GM18861 (cell line): ENCODE results near the gene PATJ.

ENCODE experiments used
- ATAC-seq: cut with Tn5 transposase; IDR thresholded peaks from one replicate; pipeline ENCODE4 v1.9.1; 2021; ENCODE audit not compliant: unreplicated experiment

PATJ gene

DNA sequence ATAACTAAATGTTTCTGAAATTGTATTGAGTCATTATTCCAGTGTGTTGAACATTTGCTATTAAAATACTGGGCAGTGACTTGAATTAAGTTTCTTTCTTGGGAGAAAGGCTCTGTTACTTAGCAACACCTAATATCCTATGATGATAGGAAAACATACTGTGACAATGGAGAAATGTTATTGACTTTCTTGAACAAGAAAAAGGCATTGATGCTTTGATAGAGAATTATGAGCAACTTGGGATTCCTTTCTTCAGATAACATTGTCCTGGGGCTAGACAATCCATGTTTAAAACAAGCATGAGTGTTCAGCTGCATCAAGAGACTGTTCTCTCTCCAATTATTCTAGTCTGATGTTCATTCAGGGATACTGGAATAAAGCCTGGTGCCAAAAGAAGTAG lies 236.5 kb downstream of the PATJ start:
- ATAC-seq, result no peak

DNA sequence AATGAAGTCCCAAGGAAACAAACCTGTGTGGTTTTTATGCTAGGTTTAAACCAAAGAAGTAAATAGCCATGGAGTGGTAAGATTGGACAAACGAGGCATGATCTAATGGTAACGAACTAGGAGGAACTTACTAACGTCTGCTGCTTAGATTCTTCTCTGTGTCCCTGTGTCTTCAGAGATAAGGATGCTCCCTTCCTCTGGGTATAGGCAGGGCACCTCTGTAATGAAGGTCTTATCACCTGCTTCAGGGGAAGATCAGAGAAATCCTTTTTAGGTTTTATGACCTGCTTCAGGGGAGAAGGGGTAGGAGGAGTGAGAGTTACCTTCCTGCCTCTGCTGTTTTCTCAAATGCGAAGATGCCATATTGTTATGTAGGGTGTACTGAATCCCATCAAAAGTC lies 237.4 kb downstream of the PATJ start:
- no peak for ATAC-seq

- no peak for ATAC-seq
Observed at GRCh38 chr1:61980561-61980960, 238.3 kb downstream of the PATJ start.

- ATAC-seq, result no peak
Observed at GRCh38 chr1:61981870-61982660, 239.8 kb downstream of the PATJ start.

DNA sequence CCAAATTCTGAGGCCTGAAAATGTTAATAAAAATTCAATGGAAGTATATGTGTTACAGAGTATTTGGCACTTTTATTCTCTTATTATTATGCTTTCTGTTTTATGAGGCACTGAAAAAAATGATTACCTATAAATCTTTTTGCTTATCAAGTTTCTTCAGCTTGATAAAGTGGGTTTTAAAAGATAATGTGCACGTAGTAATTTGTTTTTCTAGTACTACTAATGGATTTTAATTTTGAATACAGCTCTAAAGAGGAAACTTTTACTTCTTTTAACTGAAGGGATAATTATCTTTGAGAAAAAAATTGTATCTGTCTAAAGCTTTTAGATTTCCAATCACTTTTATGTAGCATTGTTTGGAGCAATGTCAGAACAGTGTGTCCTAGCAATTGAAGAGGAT lies 241.0 kb downstream of the PATJ start:
- no peak for ATAC-seq

- no peak for ATAC-seq
Observed at GRCh38 chr1:61992257-61992656, 250.0 kb downstream of the PATJ start.

DNA sequence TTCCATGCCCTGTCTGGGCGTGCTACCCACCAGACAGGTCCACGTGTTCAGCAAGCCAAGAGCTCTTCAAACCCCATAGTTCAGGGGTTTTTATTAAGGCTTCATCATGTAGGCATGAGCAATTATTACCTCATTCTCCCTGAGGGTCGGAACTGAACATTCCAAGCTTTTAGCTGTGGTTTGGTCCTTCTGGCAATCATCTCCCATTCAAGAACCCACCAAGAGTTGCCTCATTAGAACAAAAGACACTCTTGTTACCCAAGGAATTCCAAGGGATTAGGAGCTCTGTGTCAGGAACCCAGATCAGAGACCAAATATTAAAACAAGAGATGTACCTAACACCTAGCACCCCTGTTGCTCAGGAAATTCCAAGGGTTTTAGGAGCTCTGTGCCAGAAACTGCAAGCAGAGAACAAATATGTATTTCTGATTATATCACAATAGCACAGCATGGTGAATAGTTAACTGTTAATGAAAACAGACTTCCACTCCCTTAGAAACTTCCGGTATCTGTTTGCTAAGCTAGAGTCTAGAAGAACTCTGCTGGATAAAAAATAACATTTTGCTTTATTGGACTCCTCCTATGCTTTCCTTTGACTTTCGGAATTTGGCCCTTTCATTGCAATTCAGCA lies 251.2 kb downstream of the PATJ start:
- no peak for ATAC-seq

DNA sequence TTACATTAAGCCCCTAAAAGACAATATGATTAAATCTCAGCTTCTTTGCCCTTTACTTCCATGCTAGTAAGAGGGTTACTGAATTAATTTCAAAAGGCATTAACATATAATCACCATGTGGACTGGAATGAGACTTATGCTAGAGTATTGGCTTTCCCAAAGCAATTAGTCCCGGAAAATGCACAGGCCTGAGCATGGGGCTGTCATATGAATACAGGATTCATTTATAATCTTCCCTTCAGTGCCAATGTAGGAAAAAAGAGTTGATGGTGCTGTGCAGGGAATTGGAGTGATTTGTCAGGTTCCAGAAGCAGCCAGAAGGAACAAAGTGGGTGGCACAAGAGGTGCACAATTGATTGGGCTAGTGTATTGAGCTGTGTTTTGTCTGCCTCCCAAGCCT lies 253.4 kb downstream of the PATJ start:
- ATAC-seq, result no peak

DNA sequence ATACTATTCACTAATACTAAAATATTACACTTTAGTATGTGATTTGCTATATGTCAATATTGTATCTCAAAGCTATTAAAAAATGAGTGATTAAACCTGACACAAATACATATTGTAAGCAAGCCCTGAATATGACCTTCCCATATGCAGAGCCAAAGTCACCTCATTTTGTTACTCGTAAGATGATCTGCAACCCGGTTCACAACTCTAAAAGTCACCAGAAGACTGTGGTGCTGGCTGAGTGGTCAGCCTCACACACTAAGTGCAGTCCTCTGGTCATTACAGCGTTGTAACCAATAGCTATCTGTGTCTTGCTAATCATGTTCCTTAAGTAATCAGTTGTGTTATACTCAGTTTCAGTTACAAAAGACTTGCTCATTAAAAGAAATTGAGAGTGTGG lies 254.8 kb downstream of the PATJ start:
- no peak for ATAC-seq

DNA sequence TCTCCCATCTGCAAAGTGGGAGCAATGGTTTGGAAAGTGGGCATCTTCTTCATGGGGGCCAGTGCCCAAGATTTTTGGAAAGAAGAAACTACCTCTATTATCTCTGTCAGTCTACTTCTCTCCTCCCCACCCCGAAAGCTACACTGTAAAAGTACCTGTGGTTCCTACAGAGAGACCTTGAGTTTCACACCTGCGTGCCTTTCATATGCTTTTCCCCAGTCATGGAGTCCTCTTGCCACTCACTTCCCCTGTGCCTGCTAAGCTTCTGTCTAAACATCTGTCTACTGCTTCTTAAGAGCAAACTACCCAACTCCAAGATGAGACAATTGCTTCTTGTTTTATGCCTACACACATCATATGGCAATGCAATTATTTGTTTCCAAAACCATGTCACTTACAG lies 261.5 kb downstream of the PATJ start:
- no peak for ATAC-seq

DNA sequence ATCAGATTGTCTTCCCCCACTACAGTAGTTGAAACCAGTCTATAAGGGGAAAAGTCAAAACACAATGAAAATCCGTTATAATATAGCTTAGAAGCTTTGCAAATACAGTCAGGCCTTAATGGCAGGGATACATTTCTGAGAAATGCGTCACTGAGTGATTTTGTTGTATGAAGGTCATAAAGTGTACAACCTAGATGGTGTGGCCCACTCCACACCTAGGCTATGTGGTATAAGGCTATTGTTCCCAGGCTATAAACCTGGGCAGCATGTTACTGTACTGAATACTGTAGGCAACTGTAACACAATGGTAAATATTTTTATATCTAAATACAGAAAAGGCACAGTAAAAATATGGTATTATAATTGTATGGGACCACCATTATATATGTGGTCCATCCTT lies 264.4 kb downstream of the PATJ start:
- no peak for ATAC-seq

DNA sequence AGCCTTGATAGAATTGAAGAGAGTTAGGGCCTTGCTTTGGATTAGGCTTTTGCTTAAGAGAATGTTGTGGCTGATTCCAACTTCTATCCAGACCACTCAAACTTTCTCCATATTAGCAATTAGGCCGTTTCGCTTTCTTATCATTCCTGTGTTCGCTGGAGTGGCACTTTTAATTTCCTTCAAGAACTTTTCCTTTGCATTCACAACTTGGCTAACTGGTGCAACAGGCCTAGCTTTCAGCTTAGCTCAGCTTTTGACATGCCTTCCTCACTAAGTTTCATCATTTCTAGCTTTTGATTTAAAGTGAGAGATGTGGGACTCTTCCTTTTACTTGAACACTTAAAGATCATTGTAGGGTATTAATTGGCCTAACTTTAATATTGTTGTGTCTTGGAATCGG lies 268.7 kb downstream of the PATJ start:
- no peak for ATAC-seq

GRCh38 chr1:62012095-62012494 lies 269.8 kb downstream of the PATJ start:
- ATAC-seq, result no peak

DNA sequence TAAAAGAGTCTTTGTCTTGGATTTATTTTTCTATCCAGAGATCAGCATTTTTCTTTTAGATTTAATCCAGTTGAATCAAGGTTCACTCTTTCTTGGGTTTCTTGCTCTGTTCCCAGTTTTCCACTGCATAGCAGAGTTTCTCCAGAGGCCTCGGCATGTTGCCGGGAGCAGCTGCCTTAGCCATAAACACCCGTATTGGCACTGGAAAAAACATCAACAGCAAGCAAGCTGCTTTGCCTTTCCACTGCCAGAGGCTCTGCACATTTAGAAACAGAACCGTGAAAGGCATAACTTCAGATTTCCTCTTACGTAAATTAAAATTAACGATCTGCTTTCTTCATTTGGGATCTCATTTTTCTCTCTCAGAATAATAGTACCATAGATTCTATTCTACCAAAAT lies 270.6 kb downstream of the PATJ start:
- no peak for ATAC-seq

- no peak for ATAC-seq
Observed at GRCh38 chr1:62013264-62013663, 271.0 kb downstream of the PATJ start.

DNA sequence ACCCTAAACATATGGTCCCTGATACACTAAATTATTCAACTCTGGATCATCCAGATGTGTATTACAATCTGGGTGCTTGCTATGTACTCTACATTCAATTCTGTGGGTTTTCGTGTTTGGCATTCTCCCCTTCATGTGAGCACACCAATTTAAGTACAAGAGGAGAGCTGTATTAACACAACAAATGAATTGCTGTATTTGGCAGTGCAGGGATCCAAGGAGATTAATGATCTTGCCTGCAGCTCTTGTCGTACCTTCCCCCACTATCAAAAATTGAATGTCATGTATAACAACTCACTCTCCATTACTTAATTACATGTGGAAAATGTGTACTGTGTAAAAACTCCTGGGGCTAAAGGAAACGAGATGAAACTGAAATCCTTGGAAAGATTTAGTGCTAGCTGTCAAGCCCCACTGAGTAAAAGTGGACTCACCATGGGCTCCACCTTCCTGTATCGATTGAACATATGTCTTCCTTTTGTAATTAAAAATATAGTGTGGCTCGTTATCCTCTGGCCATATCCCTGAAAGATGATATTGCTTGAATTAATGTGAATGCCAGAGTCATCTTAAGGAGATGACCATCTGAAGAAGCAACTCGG lies 280.2 kb downstream of the PATJ start:
- ATAC-seq, result no peak

DNA sequence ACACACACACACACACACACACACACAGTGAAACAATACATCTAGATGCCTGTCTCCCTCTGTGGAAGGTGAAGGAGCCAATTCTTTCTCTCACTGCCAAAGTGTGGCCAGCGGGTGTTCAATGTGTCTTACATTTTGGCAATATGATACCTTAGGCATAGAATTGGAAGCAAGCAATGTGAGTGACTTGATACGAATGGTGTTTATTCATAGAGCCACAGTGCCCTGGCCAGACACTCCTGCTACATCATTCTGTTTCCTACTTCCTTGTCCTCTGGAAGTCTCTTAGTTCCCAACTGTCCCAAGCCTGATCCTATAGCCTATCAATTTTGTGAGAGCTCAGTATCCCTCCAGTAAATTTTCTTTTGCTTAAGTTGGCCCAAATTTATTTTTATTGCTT lies 282.4 kb downstream of the PATJ start:
- no peak for ATAC-seq

DNA sequence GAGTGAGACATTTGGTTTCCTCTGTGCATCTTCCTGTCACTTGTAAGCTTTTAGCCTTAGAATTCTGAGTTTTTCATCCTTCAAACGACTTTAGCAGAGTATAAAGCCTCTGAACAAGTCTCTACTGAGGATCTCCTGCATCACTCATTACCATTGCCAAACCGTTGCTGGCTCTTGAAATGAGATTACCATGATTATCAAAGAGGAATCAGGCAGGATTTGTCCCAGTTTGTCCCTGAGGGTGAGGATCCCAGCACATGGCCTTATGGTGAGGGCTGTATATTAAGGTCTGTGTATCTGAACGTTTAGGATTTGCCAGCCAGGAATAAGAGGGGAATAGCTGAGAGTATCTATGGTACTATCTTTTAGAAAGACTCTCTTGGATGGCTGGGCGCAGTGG lies 282.9 kb downstream of the PATJ start:
- ATAC-seq, result no peak

DNA sequence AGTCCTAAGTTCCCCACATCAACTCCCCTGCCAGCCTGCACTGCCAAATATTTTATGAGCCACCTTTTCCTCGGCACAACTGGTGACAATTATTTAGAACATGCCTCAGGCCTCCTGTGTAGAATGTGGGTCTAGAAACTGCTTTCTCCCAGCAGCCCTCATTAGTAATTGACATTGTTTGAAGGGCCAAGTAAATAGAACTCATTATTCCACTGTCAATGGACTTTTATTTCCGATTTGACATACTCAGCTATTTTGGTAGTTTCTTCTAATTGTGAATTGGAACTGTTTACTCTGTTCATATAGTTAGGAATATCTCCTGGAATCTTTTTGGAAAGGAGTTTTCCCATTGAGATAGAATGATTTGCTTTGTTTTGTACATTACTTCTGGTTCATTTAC lies 283.6 kb downstream of the PATJ start:
- no peak for ATAC-seq

- no peak for ATAC-seq
Observed at GRCh38 chr1:62029704-62030103, 287.4 kb downstream of the PATJ start.

- no peak for ATAC-seq
Observed at GRCh38 chr1:62034790-62035189, 292.5 kb downstream of the PATJ start.

DNA sequence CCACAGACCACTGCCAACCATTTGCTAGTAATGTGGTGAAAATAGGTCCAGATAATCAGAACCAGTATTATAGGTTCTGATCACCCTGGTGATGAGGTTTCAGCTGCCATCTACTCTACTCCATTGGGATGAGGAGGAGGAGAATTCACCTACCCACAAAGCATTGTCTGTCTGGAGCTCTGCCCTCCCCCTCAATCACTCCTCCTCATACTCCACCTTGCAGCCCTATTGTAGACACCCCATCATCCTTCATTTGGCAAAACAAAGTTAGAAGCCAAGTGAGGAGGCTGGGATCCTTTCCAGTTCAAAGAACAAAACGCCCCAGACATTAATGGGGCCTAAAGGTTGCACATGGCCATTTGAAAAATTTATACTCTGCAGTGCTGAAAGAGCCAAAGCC lies 295.0 kb downstream of the PATJ start:
- no peak for ATAC-seq
